ENCODE results near the gene STMN3. TPM values are rescaled to one million over a fixed set of nuclear protein-coding genes. Genes with fewer than 3 reads are reported as not detected.

Gene STMN3
- total RNA-seq, 1 experiment from 2014 or later: 138 TPM

GRCh38 chr20:63643946-63644345 is 9.3 kb downstream of the STMN3 start:
- Histone ChIP-seq H3K9me2 (ENCODE audit: insufficient read depth) (no peaks in the 10 kb centered on the region), H3K79me2 (ENCODE audit: insufficient read depth, low read length) (peaks cover 15% of the 10 kb centered on the region), H4K20me1 (ENCODE audit: insufficient read depth) (no peaks in the 10 kb centered on the region), H3K4me2 (ENCODE audit: low read length) (no peak overlapping the region), H3K9ac (ENCODE audit: low read length) (no peak overlapping the region), H3K9me3 (ENCODE audit: control insufficient read depth in 1 of 2, insufficient read depth in 1 of 2, low read depth in 1 of 2, low read length in 2 of 2) (no peaks in the 10 kb centered on the region), H3K27me3 (ENCODE audit: insufficient read depth, low read length) (no peaks in the 10 kb centered on the region), H3K27ac (ENCODE audit: low read depth, low read length) (peak overlapping the region; percentile 98; the same call in 1 of the 2 replicates), H2AFZ (ENCODE audit: low read depth, low read length, poor library complexity, severe bottlenecking) (no peak overlapping the region), H3K4me3 (replicated peaks in 1 of 2; ENCODE audit: low read depth in 1 of 2, low read length in 2 of 2) (no peak overlapping the region), H3K4me1 (ENCODE audit: control insufficient read depth in 1 of 2, insufficient read depth in 2 of 2, low read length in 2 of 2) (peaks cover 11 to 33% of the 10 kb centered on the region in 2 experiments), H3K36me3 (ENCODE audit: control insufficient read depth in 1 of 2, insufficient read depth in 2 of 2, low read length in 2 of 2) (peaks cover 0 to 12% of the 10 kb centered on the region in 2 experiments; a peak in 1 of 4 replicates)
- no peak for TF ChIP-seq CBX3 (IDR thresholded peaks at IDR 0.05; ENCODE audit: low read depth)
- TF ChIP-seq ZBTB33 (IDR thresholded peaks at IDR 0.05; ENCODE audit: extremely low read depth, insufficient replicate concordance, low read length): no peak
- no peak for TF ChIP-seq ELF1 (IDR thresholded peaks at IDR 0.05; ENCODE audit: borderline replicate concordance, low read depth)
- no peak for TF ChIP-seq CTCF (IDR thresholded peaks at IDR 0.05 in 2 of 3, conservative IDR thresholded peaks at IDR 0.05 in 1 of 3; ENCODE audit: borderline replicate concordance in 1 of 3, insufficient read depth in 1 of 3, low read depth in 2 of 3, low read length in 2 of 3)
- no peak for TF ChIP-seq JUND (IDR thresholded peaks at IDR 0.05)
- no peak for TF ChIP-seq POLR2A (IDR thresholded peaks at IDR 0.05; ENCODE audit: borderline replicate concordance, extremely low read depth, insufficient read depth, insufficient read length)
- no peak for TF ChIP-seq REST (IDR thresholded peaks at IDR 0.05; ENCODE audit: low read depth)
- TF ChIP-seq ZFX (IDR thresholded peaks at IDR 0.05): no peak
- no peak for TF ChIP-seq YY1 (IDR thresholded peaks at IDR 0.05; ENCODE audit: extremely low read depth, insufficient replicate concordance, low read depth, low read length)
- no peak for TF ChIP-seq ZNF274 (IDR thresholded peaks at IDR 0.05; ENCODE audit: low read depth, low read length)
- no peak for TF ChIP-seq ATF3 (IDR thresholded peaks at IDR 0.05)
- RAD21 ChIA-PET (ENCODE audit: low non-redundant PET in 1 of 2, low total read pairs in 2 of 2, uncharacterized antibody in 2 of 2, unreplicated experiment in 2 of 2): no interaction called here
- DNase-seq (ENCODE audit: low read depth, low spot score) (no peak), ATAC-seq (no peak)
- intact Hi-C loops (cut with micrococcal nuclease): loop anchor here (5.0 kb wide), 1 partner anchor 107 kb away; the partner anchor contains the start of gene PTK6
- POLR2A ChIA-PET: no interaction called here
- CTCF ChIA-PET: no interaction called here
- no TSS peak for BruUV-seq (replicated peaks)
